Astrocyte of the spinal cord (primary cell): ENCODE results near the gene ELAVL3.
A peak's percentile ranks its signal among the peaks of the same experiment; 100 is the strongest.

ENCODE experiments used
- DNase-seq: peaks from one replicate; pipeline ENCODE4 v3.0.0; 2011; ENCODE audit warnings: low read depth, low spot score
- H3K4me3 ChIP-seq: 2 replicates; pipeline ENCODE4 v1.5.1; 2011; ENCODE audit warnings: low read depth, mild to moderate bottlenecking, low read length, moderate library complexity
- CTCF ChIP-seq: IDR thresholded peaks from 2 replicates; pipeline ENCODE4 v1.5.1; 2012; ENCODE audit warnings: low read depth, mild to moderate bottlenecking, low read length, inconsistent platforms
- in situ Hi-C: cut with HindIII; loops from 2 replicates; pipeline ENCODE4 v1.10.0; 2017; ENCODE audit warnings: low sequenced_read_pairs

The ELAVL3 gene

GRCh38 chr19:11499890-11500420, 19.1 kb upstream of the ELAVL3 start:
- no peak for DNase-seq
- H3K4me3 ChIP-seq: no peak overlapping the region
- TF ChIP-seq CTCF: no peak
- in situ Hi-C loops: no loop called here

- no peak for TF ChIP-seq CTCF
- in situ Hi-C loops: no loop called here
- no peak for DNase-seq
- no peak overlapping the region for H3K4me3 ChIP-seq
These were observed 18.4 kb upstream of the ELAVL3 start for GRCh38 chr19:11499220-11499726.

GRCh38 chr19:11496391-11497163, 15.7 kb upstream of the ELAVL3 start:
- TF ChIP-seq CTCF: peak; percentile 84
- in situ Hi-C loops: no loop called here
- H3K4me3 ChIP-seq: no peak overlapping the region
- peak; percentile 75 for DNase-seq

GRCh38 chr19:11495885-11496284, 15.0 kb upstream of the ELAVL3 start:
- no peak for TF ChIP-seq CTCF

GRCh38 chr19:11495481-11495880, 14.6 kb upstream of the ELAVL3 start:
- no peak overlapping the region for H3K4me3 ChIP-seq
- no peak for DNase-seq
- in situ Hi-C loops: no loop called here
- TF ChIP-seq CTCF: no peak

More at GRCh38 chr19:11495885-11496284, 15.0 kb upstream of the ELAVL3 start:
- in situ Hi-C loops: no loop called here
- H3K4me3 ChIP-seq: no peak overlapping the region
- no peak for DNase-seq

- in situ Hi-C loops: no loop called here
These were observed 13.9 kb upstream of the ELAVL3 start for GRCh38 chr19:11494634-11495285.

More at GRCh38 chr19:11494634-11495285, 13.9 kb upstream of the ELAVL3 start:
- no peak overlapping the region for H3K4me3 ChIP-seq
- no peak for DNase-seq
- no peak for TF ChIP-seq CTCF
